ENCODE measurements around the gene CPNE4.

GRCh38 chr3:131840156-131840797 is 194.5 kb downstream of the CPNE4 start:
- TF ChIP-seq SUZ12 (IDR thresholded peaks at IDR 0.05; ENCODE audit: extremely low read depth, insufficient read depth, insufficient read length) (no peak), YY1 (IDR thresholded peaks at IDR 0.05; ENCODE audit: insufficient read depth, insufficient read length) (no peak)
